SKM-1 treated with dmso at 0.1 percent for 144 hours (cell line): ENCODE data around the gene APBB1IP.
"Not testable (repeated sequence)": the region's sequence is repeated elsewhere in the genome, so short reads cannot be mapped to it uniquely, and the experiment has no call there.

Experiments used
- DNase-seq: peaks from one replicate; lab custom pipeline; 2025; ENCODE audit not compliant: unreplicated experiment; lab: John Stamatoyannopoulos, UW

The APBB1IP gene

GRCh38 chr10:26441491-26442214 is 3.5 kb downstream of the APBB1IP start:
- no peak for DNase-seq

- DNase-seq: no peak
Measured at GRCh38 chr10:26445411-26446031, 7.4 kb downstream of the APBB1IP start.

GRCh38 chr10:26446258-26446657 is 8.1 kb downstream of the APBB1IP start:
- DNase-seq: no peak

- no peak for DNase-seq
Measured at GRCh38 chr10:26448292-26448691, 10.2 kb downstream of the APBB1IP start.

DNA sequence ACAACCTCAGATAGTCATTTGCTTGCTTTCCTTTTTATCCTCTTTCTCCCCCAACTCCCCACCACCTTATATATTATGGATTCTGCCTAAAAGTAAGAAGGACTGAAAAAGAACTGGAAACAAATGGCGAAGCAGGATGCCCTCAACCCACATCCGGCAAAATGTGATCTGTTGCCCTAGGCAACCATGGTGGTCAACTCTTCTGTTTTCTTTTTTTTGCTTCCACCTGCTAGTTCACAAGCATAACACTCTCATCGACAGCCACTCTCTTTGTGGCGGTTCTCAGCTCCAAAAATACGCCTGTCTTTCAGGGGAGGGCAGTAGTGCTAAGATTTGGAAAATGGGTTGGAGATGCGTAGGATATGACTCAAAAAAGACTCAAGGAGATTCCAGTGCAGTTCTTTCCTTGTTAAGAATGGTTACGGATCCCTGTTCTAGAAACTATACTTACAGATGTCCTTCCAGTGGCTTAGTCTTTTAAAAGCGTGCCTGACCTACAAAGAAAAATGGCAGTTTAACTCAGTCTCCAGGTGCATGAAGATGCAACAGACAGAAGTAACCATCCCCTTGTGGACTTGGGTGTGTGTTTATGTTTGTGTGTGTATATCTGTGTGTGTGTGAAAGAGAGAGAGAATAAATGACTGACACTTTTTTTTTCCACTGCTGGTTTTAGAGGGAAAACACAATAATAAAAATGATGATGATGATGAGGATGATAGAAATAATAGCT is 10.7 kb downstream of the APBB1IP start:
- DNase-seq: no peak

DNA sequence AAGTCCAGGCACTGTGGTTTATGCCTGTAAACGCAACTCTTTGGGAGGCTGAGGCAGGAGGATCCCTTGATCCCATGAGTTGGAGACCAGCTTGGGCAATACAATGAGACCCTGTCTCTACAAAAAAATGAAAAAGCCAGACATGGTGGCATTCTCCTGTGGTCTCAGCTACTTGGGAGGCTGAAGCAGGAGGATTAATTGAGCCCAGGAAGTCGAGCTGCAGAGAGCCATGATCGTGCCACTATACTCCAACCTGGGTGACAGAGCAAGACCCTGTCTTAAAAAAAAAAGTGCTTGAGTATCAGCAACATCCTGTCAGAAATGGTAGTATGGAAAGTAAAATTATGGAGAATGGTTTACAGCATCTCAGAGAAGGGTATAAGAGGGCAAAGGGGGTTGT is 11.6 kb downstream of the APBB1IP start:
- no peak for DNase-seq

- DNase-seq: no peak
Measured at GRCh38 chr10:26451903-26452302, 13.8 kb downstream of the APBB1IP start.

- DNase-seq: no peak
Measured at GRCh38 chr10:26453850-26454249, 15.7 kb downstream of the APBB1IP start.

- no peak for DNase-seq
Measured at GRCh38 chr10:26454891-26455290, 16.8 kb downstream of the APBB1IP start.

DNA sequence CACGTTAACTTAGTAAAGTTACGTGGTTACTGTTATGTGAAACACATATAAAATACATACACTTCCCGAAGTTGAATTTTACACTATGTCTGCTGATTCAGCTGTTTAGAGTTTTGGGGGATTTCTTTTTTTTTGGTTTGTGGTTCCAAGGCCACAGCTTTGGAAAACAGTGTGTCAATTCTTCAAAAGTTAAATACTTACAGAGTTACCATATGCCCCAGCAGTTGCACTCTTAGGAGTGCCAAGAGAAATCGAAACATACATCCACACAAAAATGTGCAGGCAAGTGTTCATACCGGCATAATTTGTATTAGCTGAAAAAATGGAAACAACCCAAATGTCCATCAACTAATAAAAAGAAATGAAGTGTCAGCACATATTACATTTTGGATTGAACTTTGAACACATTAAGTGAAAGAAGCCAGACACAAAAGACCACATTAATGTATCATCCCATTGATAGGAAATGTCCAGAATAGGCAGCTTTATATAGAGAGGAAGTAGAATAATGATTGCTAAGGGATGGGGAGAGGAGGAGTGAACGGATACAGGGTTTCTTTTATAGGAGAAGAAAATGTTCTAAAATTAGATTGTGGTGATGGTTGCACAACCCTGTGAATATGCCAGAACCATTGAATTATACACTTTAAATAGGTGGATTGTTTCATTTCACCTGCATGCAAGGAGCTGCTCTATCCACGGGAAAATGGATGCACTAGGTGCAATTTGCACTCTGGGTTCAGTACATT is 17.6 kb downstream of the APBB1IP start:
- DNase-seq: peak; percentile 2

DNA sequence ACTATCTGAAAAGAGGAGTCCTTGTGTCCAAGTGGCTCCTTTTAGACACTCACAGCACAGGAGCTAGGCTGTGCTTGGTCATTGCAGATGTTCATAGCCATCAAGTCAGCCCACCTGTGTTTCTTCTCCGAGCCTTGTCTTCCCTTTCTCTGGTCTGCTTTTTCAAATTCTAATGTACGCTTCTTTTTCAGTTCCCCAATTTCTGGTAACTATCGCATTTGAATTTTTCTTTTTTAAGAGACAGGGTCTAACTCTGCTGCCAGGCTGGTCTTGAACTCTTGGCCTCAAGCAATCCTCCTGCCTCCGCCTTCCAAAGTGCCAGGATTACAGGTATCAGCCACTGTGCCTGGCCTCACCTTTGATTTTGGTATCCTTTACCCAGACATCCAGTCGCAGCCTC is 18.9 kb downstream of the APBB1IP start:
- no peak for DNase-seq

- no peak for DNase-seq
Measured at GRCh38 chr10:26460736-26461135, 22.6 kb downstream of the APBB1IP start.

GRCh38 chr10:26463986-26464385 is 25.8 kb downstream of the APBB1IP start:
- no peak for DNase-seq

DNA sequence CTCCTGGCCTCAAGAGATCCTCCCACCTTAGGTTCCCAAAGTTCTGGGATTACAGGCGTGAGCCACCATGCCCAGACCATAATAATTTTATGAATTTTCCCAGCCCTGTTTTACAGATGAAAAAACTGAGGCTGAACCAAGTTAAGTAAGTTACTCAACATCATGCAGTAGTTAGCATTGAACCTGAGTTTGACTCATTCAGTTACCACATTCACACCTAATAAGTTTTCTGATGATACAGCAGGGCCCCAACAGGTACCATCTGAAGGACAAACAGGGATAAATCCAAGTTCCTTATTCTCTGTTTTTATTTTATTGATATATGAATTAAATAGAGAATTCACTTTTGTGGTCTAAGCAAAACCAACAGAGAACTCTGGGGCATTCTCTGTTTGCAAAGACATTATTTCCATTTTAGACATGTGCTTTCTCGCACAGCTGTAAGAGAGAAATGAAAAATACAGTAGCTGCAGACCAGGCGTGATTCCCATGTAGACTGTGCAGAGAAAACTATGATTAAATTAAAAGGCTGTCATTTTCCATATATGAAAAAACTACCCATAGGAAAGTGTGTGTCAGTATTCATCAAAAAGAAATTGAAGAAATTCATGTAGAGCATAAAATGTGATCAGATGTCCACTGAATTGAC is 26.6 kb downstream of the APBB1IP start:
- no peak for DNase-seq

DNA sequence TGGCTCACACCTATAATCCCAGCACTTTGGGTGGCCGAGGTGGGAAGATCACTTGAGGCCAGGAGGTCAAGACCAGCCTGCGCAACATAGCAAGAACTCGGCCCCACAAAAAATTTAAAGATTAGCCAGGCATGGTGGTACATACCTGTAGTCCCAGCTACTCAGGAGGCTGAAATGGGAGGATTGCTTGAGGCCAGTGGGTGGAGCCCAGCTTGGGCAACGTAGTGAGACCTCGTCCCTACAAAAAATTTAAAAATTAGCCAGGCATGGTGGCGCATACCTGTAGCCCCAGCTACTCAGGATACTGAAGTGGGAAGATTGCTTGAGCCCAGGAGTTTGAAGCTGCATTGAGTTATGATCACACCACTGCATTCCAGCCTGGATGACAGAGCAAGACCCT is 28.4 kb downstream of the APBB1IP start:
- DNase-seq: not testable (repeated sequence)

DNA sequence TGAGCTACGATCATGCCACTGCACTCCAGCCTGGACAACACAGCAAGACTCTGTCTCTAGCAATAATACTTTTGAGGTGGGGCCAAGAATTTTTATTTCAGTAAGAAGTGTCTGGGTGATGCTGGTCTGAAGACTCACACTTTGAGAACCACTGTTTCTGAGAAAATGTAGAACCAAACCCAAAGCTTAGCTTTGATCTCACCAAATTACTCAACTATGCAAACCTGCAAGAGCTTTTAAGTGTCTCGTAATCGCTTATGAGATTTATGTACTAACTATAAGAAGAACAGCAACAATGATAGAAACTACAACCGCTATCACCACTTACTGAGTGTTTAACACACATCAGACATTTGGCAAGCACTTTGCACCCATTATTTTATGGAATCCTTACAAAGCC is 29.5 kb downstream of the APBB1IP start:
- no peak for DNase-seq

- no peak for DNase-seq
Measured at GRCh38 chr10:26468291-26468690, 30.1 kb downstream of the APBB1IP start.

- DNase-seq: no peak
Measured at GRCh38 chr10:26468700-26469099, 30.6 kb downstream of the APBB1IP start.

DNA sequence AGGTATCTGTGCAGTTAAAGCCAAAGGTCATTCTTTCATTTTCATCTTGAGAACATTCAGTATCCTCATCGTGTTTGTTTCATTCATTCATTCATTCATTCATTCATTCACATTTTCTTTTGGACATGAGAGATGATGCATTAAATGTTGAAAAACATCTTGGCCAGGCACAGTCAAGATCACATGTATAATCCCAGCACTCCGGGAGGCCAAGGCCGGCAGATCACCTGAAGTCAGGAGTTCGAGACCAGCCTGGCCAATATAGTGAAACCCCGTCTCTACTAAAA is 34.3 kb downstream of the APBB1IP start:
- no peak for DNase-seq

GRCh38 chr10:26474026-26474425 is 35.9 kb downstream of the APBB1IP start:
- no peak for DNase-seq

DNA sequence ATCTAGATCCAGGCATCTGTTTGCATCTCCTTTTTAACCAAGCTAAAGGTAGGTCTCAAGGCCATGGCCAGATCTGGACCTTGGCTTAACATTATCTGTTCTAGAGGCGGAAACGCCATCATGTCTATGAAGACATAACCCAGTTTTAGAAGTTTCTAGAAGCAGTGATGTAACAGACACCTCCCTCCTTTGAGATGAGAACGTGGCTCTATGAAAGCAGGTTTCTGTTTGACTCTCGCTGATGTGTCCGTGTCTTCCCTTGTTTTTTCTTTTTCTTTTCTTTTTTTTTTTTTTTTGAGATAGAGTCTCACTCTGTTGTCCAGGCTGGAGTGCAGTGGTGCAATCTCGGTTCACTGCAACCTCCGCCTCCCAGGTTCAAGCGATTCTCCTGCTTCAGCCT is 36.7 kb downstream of the APBB1IP start:
- not testable (repeated sequence) for DNase-seq
